H7 (cell line): ENCODE measurements around the gene CALU. TPM values are rescaled to one million over a fixed set of nuclear protein-coding genes. Genes with fewer than 3 reads are reported as not detected.

Experiments used
- DNase-seq: peaks from one replicate; pipeline ENCODE4 v3.0.0; 2012
- H3K27me3 ChIP-seq: 2 replicates; pipeline ENCODE4 v1.6.0; 2011; ENCODE audit warnings: mild to moderate bottlenecking, low read length; ENCODE audit not compliant: control insufficient read depth, insufficient read depth
- H3K36me3 ChIP-seq: replicated peaks from 2 replicates; pipeline ENCODE4 v1.5.1; 2011; ENCODE audit warnings: low read length; ENCODE audit not compliant: control insufficient read depth, insufficient read depth
- H3K4me3 ChIP-seq: 2 replicates; pipeline ENCODE4 v1.5.1; 2011; ENCODE audit warnings: low read depth, mild to moderate bottlenecking, control low read depth, low read length, moderate library complexity; ENCODE audit not compliant: insufficient read depth
- total RNA-seq: library from RNA; depleted of rRNA; stranded (reverse); fragments of >200 nt; shearing (Covaris generic); gene quantifications from 2 replicates; pipeline ENCODE4 v1.2.3, GENCODE V29; 2014

Gene CALU
- total RNA-seq, 1 experiment from 2014 or later, result 147 TPM

- H3K27me3 ChIP-seq, result no peaks in the 10 kb centered on the region
- no peak overlapping the region for H3K4me3 ChIP-seq
- peaks cover 19% of the 10 kb centered on the region for H3K36me3 ChIP-seq
- DNase-seq, result no peak
Observed at GRCh38 chr7:128747327-128748079, 8.3 kb downstream of the CALU start.

GRCh38 chr7:128752251-128752650 is 13.1 kb downstream of the CALU start:
- no peak for DNase-seq
- Histone ChIP-seq H3K4me3 (no peak overlapping the region), H3K36me3 (peaks cover 40% of the 10 kb centered on the region), H3K27me3 (no peaks in the 10 kb centered on the region)

GRCh38 chr7:128755075-128755818 is 16.1 kb downstream of the CALU start:
- Histone ChIP-seq H3K36me3 (peaks cover 43% of the 10 kb centered on the region), H3K4me3 (no peak overlapping the region), H3K27me3 (no peaks in the 10 kb centered on the region)
- no peak for DNase-seq

- H3K4me3 ChIP-seq, result no peak overlapping the region
- peaks cover 42% of the 10 kb centered on the region for H3K36me3 ChIP-seq
- H3K27me3 ChIP-seq, result no peaks in the 10 kb centered on the region
- no peak for DNase-seq
Observed at GRCh38 chr7:128755819-128756476, 16.8 kb downstream of the CALU start.

- no peaks in the 10 kb centered on the region for H3K27me3 ChIP-seq
- peaks cover 43% of the 10 kb centered on the region for H3K36me3 ChIP-seq
- no peak for DNase-seq
- no peak overlapping the region for H3K4me3 ChIP-seq
Observed at GRCh38 chr7:128757203-128757602, 18.0 kb downstream of the CALU start.

- no peak for DNase-seq
- H3K36me3 ChIP-seq, result peaks cover 42% of the 10 kb centered on the region
- H3K27me3 ChIP-seq, result no peaks in the 10 kb centered on the region
- no peak overlapping the region for H3K4me3 ChIP-seq
Observed at GRCh38 chr7:128758553-128758952, 19.4 kb downstream of the CALU start.

- Histone ChIP-seq H3K27me3 (no peaks in the 10 kb centered on the region), H3K4me3 (no peak overlapping the region), H3K36me3 (peaks cover 40% of the 10 kb centered on the region)
- no peak for DNase-seq
Observed at GRCh38 chr7:128759242-128759641, 20.1 kb downstream of the CALU start.

- no peak overlapping the region for H3K4me3 ChIP-seq
- peaks cover 32% of the 10 kb centered on the region for H3K36me3 ChIP-seq
- no peaks in the 10 kb centered on the region for H3K27me3 ChIP-seq
- DNase-seq, result no peak
Observed at GRCh38 chr7:128763541-128763940, 24.4 kb downstream of the CALU start.

- no peak overlapping the region for H3K4me3 ChIP-seq
- DNase-seq, result no peak
- H3K36me3 ChIP-seq, result peaks cover 35% of the 10 kb centered on the region
- no peaks in the 10 kb centered on the region for H3K27me3 ChIP-seq
Observed at GRCh38 chr7:128767475-128768110, 28.4 kb downstream of the CALU start.

GRCh38 chr7:128770233-128770632 is 31.1 kb downstream of the CALU start:
- Histone ChIP-seq H3K36me3 (peaks cover 28% of the 10 kb centered on the region), H3K27me3 (no peaks in the 10 kb centered on the region), H3K4me3 (no peak overlapping the region)
- DNase-seq, result no peak

GRCh38 chr7:128773604-128774003 is 34.4 kb downstream of the CALU start:
- Histone ChIP-seq H3K27me3 (no peaks in the 10 kb centered on the region), H3K36me3 (peaks cover 19% of the 10 kb centered on the region), H3K4me3 (no peak overlapping the region)
- DNase-seq, result no peak

GRCh38 chr7:128774029-128774689 is 35.0 kb downstream of the CALU start:
- no peak for DNase-seq
- H3K4me3 ChIP-seq, result no peak overlapping the region
- peaks cover 15% of the 10 kb centered on the region for H3K36me3 ChIP-seq
- H3K27me3 ChIP-seq, result no peaks in the 10 kb centered on the region

GRCh38 chr7:128774921-128775320 is 35.8 kb downstream of the CALU start:
- Histone ChIP-seq H3K4me3 (no peak overlapping the region), H3K27me3 (no peaks in the 10 kb centered on the region), H3K36me3 (peaks cover 11% of the 10 kb centered on the region)
- no peak for DNase-seq
